HepG2 (cell line): Measurements from ENCODE around the gene CHST13. TPM values are rescaled to one million over a fixed set of nuclear protein-coding genes. Genes with fewer than 3 reads are reported as not detected.

Experiments
- ATAC-seq: fragments of 200-7000 bp; cut with Tn5 transposase; 3 replicates; pipeline ENCODE4 v1.9.1; 2020; ENCODE audit warnings: mild to moderate bottlenecking, moderate library complexity
- BruUV-seq: library from RNA; stranded (reverse); fragments of 400-500 nt; replicated peaks from 2 replicates; lab custom pipeline; 2021; lab: Mats Ljungman, UMichigan
- CTCF ChIA-PET: fragments of 300-600 bp; formaldehyde crosslinking; extraction: SDS; loops from one replicate; lab custom pipeline; 2021; ENCODE audit warnings: low total read pairs, inconsistent platforms, low intra/inter-chr PET ratio; lab: Yijun Ruan, JAX
- POLR2A ChIA-PET: fragments of 350-600 bp; sonication (Branson Sonifier 250); formaldehyde crosslinking; loops from one replicate; lab custom pipeline; 2020; ENCODE audit warnings: antibody characterized with exemption, inconsistent platforms; lab: Yijun Ruan, JAX
- DNase-seq: peaks from one replicate; pipeline ENCODE4 v3.0.0-alpha.2; 2015; ENCODE audit warnings: low spot score
- FAIRE-seq: peaks from 3 replicates; lab custom pipeline; 2011; peaks lifted over from hg19 to GRCh38; lab: Jason Lieb, UNC
- H2AFZ ChIP-seq: one replicate; pipeline ENCODE4 v1.6.1; 2011; ENCODE audit warnings: low read length, inconsistent platforms
- H3K27ac ChIP-seq: fragments of 300-600 bp; 3 replicates; pipeline ENCODE4 v1.8.0; 2011; ENCODE audit warnings: mixed run types, mild to moderate bottlenecking, mixed read lengths, low read length, inconsistent platforms; ENCODE audit not compliant: insufficient read depth; ENCODE audit errors: extremely low read length
- H3K27me3 ChIP-seq, 2 experiments: fragments of 200-600 bp in 1 of 2; 2 replicates in 1 of 2; 3 replicates in 1 of 2; pipeline versions ENCODE4 v1.6.0 to v1.8.0; 2011; ENCODE audit warnings: low read length in 2 of 2, mild to moderate bottlenecking in 2 of 2, moderate library complexity in 2 of 2, inconsistent platforms in 1 of 2; ENCODE audit not compliant: insufficient read depth in 2 of 2, control insufficient read depth in 1 of 2
- H3K36me3 ChIP-seq, 2 experiments: fragments of 200-600 bp in 1 of 2; replicated peaks in 1 of 2; 2 replicates in 1 of 2; 3 replicates in 1 of 2; pipeline versions ENCODE4 v1.5.1 to v1.8.0; 2011; ENCODE audit warnings: low read length in 2 of 2, inconsistent platforms in 1 of 2; ENCODE audit not compliant: insufficient read depth in 2 of 2, control insufficient read depth in 1 of 2
- H3K4me1 ChIP-seq: 2 replicates; pipeline ENCODE4 v1.5.1; 2012; ENCODE audit warnings: low read length, inconsistent platforms; ENCODE audit not compliant: insufficient read depth
- H3K4me2 ChIP-seq: 2 replicates; pipeline ENCODE4 v1.6.0; 2011; ENCODE audit warnings: low read depth, low read length, inconsistent platforms
- H3K4me3 ChIP-seq, 3 experiments: fragments of 200-600 bp in 1 of 3; sonication (generic), shearing (Covaris generic) in 1 of 3; replicated peaks in 1 of 3; 2 replicates each; pipeline ENCODE4 v1.5.1; 2011 to 2016; ENCODE audit warnings: low read length in 3 of 3, inconsistent platforms in 2 of 3, low read depth in 2 of 3, mild to moderate bottlenecking in 2 of 3, control low read depth in 1 of 3, mixed read lengths in 1 of 3; ENCODE audit not compliant: insufficient read depth in 1 of 3
- H3K79me2 ChIP-seq: one replicate; pipeline ENCODE4 v1.6.1; 2011; ENCODE audit warnings: low read length, inconsistent platforms; ENCODE audit not compliant: insufficient read depth
- H3K9ac ChIP-seq: 2 replicates; pipeline ENCODE4 v1.6.0; 2011; ENCODE audit warnings: mild to moderate bottlenecking, low read depth, low read length, inconsistent platforms; ENCODE audit not compliant: insufficient read depth
- H3K9me3 ChIP-seq: 2 replicates; pipeline ENCODE4 v1.5.1; 2012; ENCODE audit warnings: mild to moderate bottlenecking, low read length
- H4K20me1 ChIP-seq: 2 replicates; pipeline ENCODE4 v1.6.0; 2011; ENCODE audit warnings: inconsistent platforms, mild to moderate bottlenecking, low read length, moderate library complexity; ENCODE audit not compliant: insufficient read depth
- AKAP8 ChIP-seq: sonication (generic); formaldehyde crosslinking; IDR thresholded peaks from 2 replicates; pipeline ENCODE4 v1.5.1; 2020; ENCODE audit warnings: mild to moderate bottlenecking, missing genetic modification reagents
- CERS6 ChIP-seq: sonication (generic); formaldehyde crosslinking; IDR thresholded peaks from 2 replicates; pipeline ENCODE4 v1.5.0; 2020; ENCODE audit warnings: missing genetic modification reagents
- HOXA5 ChIP-seq: sonication (generic); formaldehyde crosslinking; IDR thresholded peaks from 2 replicates; pipeline ENCODE4 v1.4.0; 2020; ENCODE audit warnings: missing genetic modification reagents
- SCMH1 ChIP-seq: sonication (generic); formaldehyde crosslinking; IDR thresholded peaks from 2 replicates; pipeline ENCODE4 v1.9.0; 2021; ENCODE audit warnings: missing genetic modification reagents, mild to moderate bottlenecking, borderline replicate concordance
- SUZ12 ChIP-seq: fragments of 150-350 bp; IDR thresholded peaks from 2 replicates; pipeline ENCODE4 v1.6.1; 2014; ENCODE audit warnings: low read depth, low read length
- ZNF282 ChIP-seq: fragments of 450-650 bp; IDR thresholded peaks from 2 replicates; pipeline ENCODE4 v1.6.1; 2018; ENCODE audit not compliant: partially characterized antibody
- ZNF547 ChIP-seq: sonication (generic); formaldehyde crosslinking; IDR thresholded peaks from 2 replicates; pipeline ENCODE4 v1.5.1; 2020; ENCODE audit warnings: mild to moderate bottlenecking, missing genetic modification reagents
- WGBS: methylation state at CpG from one replicate; pipeline ENCODE4 v1.1.6; 2017; ENCODE audit warnings: low lambda C conversion rate; 5-methylcytosine and 5-hydroxymethylcytosine counted together
- in situ Hi-C: cut with HindIII; loops from 2 replicates; pipeline ENCODE4 v1.10.0; 2017; ENCODE audit warnings: low pct_unique_long_range_greater_than_20kb; ENCODE audit not compliant: extremely low pct_ligation_motif_present
- intact Hi-C: fragments of 100-400 bp; cut with micrococcal nuclease; formaldehyde crosslinking; loops from one replicate; pipeline ENCODE4 v1.10.0; 2022; ENCODE audit not compliant: unreplicated experiment
- polyA plus RNA-seq, 8 experiments: library from polyadenylated mRNA; depleted of rRNA in 3 of 8; stranded (reverse) in 7 of 8; unstranded in 1 of 8; fragments of >200 nt; fragmentation: Illumina TruSeq in 4 of 8; extraction: Trizol in 4 of 8; gene quantifications; 2 replicates each; pipeline versions ENCODE4 v1.2.1 to v1.2.3, GENCODE V29; 2011 to 2016; ENCODE audit warnings: low read depth in 4 of 8, missing spikeins in 1 of 8, mixed read lengths in 1 of 8; ENCODE audit not compliant: insufficient read depth in 1 of 8
- total RNA-seq, 5 experiments: library from RNA; depleted of rRNA; stranded (reverse); fragments of >200 nt; fragmentation: Illumina TruSeq; extraction: Trizol; gene quantifications; 2 replicates each; pipeline ENCODE4 v1.2.3, GENCODE V29; 2016; ENCODE audit warnings: low read depth in 1 of 5
- TF ChIP-seq, protein P1 (sequence below): sonication (generic); formaldehyde crosslinking; IDR thresholded peaks from 2 replicates; pipeline ENCODE4 v1.5.1; 2020; ENCODE audit warnings: mild to moderate bottlenecking, missing genetic modification reagents, borderline replicate concordance
- TF ChIP-seq, protein P2 (sequence below): sonication (generic); formaldehyde crosslinking; IDR thresholded peaks from 2 replicates; pipeline ENCODE4 v1.4.0; 2020; ENCODE audit warnings: mild to moderate bottlenecking, missing genetic modification reagents, borderline replicate concordance

CHST13 gene
- total and polyA plus RNA-seq, 2 of the 13 experiments (the other 11 are each of a cell fraction or from before 2014, with no cell fraction given): 32.0 to 43.1 TPM

DNA sequence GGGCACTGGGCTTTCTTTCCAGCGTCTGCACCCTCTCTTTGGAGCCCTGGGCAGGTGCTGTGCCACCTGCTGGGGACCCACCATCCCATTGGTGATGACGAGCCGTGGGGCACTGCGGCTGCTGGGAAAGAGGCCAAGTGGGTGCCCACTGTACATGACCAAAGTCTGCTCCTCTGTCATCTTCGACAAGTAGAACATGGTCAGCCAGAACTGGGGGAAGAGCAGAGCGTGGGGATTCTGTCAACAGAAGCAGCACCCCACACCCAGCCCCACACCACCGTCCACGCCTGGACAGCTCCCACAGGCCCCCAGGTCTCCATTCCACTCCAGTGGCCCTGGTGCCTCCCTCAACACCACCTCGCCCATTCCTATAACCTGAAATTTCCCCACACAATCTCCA lies 16.1 kb upstream of the CHST13 start:
- Histone ChIP-seq H3K4me1 (peaks cover 8% of the 10 kb centered on the region; the same call in 1 of the 2 replicates), H3K9me3 (no peaks in the 10 kb centered on the region), H3K4me2 (no peak overlapping the region), H4K20me1 (no peaks in the 10 kb centered on the region), H3K79me2 (no peaks in the 10 kb centered on the region), H3K4me3 (no peak overlapping the region), H3K36me3 (no peaks in the 10 kb centered on the region), H3K27me3 (peaks cover 0 to 3% of the 10 kb centered on the region in 2 experiments; a peak in 1 of 5 replicates), H3K27ac (no peak overlapping the region), H2AFZ (no peak overlapping the region), H3K9ac (no peak overlapping the region)
- BruUV-seq: no TSS peak
- DNase-seq (no peak), FAIRE-seq (no peak), ATAC-seq (no peak)
- CTCF ChIA-PET: no interaction called here
- WGBS: 100% methylated on average over 1 of the region's 9 CpGs
- POLR2A ChIA-PET: interaction anchor here (1.2 kb wide), 1 partner anchor 11 kb away, joined by 4 read pairs; no protein-coding TSS in a partner anchor
- in situ Hi-C loops (no loop called here), intact Hi-C loops (no loop called here)
- TF ChIP-seq HOXA5 (CRISPR knock-in tag): no peak
- no peak for TF ChIP-seq ZNF547 (CRISPR knock-in tag)
- TF ChIP-seq, protein P1, sequence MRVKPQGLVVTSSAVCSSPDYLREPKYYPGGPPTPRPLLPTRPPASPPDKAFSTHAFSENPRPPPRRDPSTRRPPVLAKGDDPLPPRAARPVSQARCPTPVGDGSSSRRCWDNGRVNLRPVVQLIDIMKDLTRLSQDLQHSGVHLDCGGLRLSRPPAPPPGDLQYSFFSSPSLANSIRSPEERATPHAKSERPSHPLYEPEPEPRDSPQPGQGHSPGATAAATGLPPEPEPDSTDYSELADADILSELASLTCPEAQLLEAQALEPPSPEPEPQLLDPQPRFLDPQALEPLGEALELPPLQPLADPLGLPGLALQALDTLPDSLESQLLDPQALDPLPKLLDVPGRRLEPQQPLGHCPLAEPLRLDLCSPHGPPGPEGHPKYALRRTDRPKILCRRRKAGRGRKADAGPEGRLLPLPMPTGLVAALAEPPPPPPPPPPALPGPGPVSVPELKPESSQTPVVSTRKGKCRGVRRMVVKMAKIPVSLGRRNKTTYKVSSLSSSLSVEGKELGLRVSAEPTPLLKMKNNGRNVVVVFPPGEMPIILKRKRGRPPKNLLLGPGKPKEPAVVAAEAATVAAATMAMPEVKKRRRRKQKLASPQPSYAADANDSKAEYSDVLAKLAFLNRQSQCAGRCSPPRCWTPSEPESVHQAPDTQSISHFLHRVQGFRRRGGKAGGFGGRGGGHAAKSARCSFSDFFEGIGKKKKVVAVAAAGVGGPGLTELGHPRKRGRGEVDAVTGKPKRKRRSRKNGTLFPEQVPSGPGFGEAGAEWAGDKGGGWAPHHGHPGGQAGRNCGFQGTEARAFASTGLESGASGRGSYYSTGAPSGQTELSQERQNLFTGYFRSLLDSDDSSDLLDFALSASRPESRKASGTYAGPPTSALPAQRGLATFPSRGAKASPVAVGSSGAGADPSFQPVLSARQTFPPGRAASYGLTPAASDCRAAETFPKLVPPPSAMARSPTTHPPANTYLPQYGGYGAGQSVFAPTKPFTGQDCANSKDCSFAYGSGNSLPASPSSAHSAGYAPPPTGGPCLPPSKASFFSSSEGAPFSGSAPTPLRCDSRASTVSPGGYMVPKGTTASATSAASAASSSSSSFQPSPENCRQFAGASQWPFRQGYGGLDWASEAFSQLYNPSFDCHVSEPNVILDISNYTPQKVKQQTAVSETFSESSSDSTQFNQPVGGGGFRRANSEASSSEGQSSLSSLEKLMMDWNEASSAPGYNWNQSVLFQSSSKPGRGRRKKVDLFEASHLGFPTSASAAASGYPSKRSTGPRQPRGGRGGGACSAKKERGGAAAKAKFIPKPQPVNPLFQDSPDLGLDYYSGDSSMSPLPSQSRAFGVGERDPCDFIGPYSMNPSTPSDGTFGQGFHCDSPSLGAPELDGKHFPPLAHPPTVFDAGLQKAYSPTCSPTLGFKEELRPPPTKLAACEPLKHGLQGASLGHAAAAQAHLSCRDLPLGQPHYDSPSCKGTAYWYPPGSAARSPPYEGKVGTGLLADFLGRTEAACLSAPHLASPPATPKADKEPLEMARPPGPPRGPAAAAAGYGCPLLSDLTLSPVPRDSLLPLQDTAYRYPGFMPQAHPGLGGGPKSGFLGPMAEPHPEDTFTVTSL (CRISPR knock-in tag): no peak
- no peak for TF ChIP-seq SUZ12
- TF ChIP-seq SCMH1 (CRISPR knock-in tag): no peak
- TF ChIP-seq AKAP8 (CRISPR knock-in tag): no peak
- TF ChIP-seq, protein P2, sequence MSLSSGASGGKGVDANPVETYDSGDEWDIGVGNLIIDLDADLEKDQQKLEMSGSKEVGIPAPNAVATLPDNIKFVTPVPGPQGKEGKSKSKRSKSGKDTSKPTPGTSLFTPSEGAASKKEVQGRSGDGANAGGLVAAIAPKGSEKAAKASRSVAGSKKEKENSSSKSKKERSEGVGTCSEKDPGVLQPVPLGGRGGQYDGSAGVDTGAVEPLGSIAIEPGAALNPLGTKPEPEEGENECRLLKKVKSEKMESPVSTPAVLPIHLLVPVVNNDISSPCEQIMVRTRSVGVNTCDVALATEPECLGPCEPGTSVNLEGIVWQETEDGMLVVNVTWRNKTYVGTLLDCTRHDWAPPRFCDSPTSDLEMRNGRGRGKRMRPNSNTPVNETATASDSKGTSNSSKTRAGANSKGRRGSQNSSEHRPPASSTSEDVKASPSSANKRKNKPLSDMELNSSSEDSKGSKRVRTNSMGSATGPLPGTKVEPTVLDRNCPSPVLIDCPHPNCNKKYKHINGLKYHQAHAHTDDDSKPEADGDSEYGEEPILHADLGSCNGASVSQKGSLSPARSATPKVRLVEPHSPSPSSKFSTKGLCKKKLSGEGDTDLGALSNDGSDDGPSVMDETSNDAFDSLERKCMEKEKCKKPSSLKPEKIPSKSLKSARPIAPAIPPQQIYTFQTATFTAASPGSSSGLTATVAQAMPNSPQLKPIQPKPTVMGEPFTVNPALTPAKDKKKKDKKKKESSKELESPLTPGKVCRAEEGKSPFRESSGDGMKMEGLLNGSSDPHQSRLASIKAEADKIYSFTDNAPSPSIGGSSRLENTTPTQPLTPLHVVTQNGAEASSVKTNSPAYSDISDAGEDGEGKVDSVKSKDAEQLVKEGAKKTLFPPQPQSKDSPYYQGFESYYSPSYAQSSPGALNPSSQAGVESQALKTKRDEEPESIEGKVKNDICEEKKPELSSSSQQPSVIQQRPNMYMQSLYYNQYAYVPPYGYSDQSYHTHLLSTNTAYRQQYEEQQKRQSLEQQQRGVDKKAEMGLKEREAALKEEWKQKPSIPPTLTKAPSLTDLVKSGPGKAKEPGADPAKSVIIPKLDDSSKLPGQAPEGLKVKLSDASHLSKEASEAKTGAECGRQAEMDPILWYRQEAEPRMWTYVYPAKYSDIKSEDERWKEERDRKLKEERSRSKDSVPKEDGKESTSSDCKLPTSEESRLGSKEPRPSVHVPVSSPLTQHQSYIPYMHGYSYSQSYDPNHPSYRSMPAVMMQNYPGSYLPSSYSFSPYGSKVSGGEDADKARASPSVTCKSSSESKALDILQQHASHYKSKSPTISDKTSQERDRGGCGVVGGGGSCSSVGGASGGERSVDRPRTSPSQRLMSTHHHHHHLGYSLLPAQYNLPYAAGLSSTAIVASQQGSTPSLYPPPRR (CRISPR knock-in tag): no peak
- TF ChIP-seq ZNF282: no peak
- TF ChIP-seq CERS6: no peak
